A549 (cell line): ENCODE data around the gene AHR. TPM values are rescaled to one million over a fixed set of nuclear protein-coding genes. Genes with fewer than 3 reads are reported as not detected.

ENCODE experiments used
- ATAC-seq, 2 experiments: fragments of 200-7000 bp in 1 of 2; fragments of >200 bp in 1 of 2; cut with Nextera tagmentation in 1 of 2; cut with Tn5 transposase in 1 of 2; 3 replicates each; pipeline versions ENCODE4 v1.8.0 to v1.9.1; 2018 to 2020; ENCODE audit warnings: mild to moderate bottlenecking in 1 of 2, moderate library complexity in 1 of 2
- CTCF ChIA-PET: fragments of 300-600 bp; sonication (Branson Sonifier 250); formaldehyde crosslinking; extraction: SDS; loops from one replicate; lab custom pipeline; 2021; ENCODE audit warnings: antibody characterized with exemption, inconsistent platforms; lab: Yijun Ruan, JAX
- POLR2A ChIA-PET: fragments of 350-600 bp; formaldehyde crosslinking; extraction: SDS; loops from one replicate; lab custom pipeline; 2021; ENCODE audit warnings: antibody characterized with exemption, inconsistent platforms; lab: Yijun Ruan, JAX
- DNase-seq, 2 experiments: peaks; one replicate each; pipeline versions ENCODE4 v3.0.0 to v3.0.0-alpha.2; 2011 to 2016; ENCODE audit warnings: low read depth in 1 of 2, low spot score in 1 of 2
- FAIRE-seq: peaks from 2 replicates; lab custom pipeline; 2011; peaks lifted over from hg19 to GRCh38; lab: Jason Lieb, UNC
- H3K27ac ChIP-seq, 2 experiments: fragments of >200 bp; sonication (Bioruptor Twin); formaldehyde crosslinking; 3 replicates each; pipeline ENCODE4 v1.5.1; 2016 to 2017
- H3K4me1 ChIP-seq: fragments of >200 bp; sonication (Bioruptor Twin); formaldehyde crosslinking; 3 replicates; pipeline ENCODE4 v1.6.1; 2016
- H3K4me2 ChIP-seq: fragments of >200 bp; sonication (Bioruptor Twin); formaldehyde crosslinking; 3 replicates; pipeline ENCODE4 v1.6.1; 2016
- H3K4me3 ChIP-seq: fragments of >200 bp; sonication (Bioruptor Twin); formaldehyde crosslinking; 3 replicates; pipeline ENCODE4 v1.5.1; 2016
- H3K9me3 ChIP-seq: fragments of >200 bp; sonication (Bioruptor Twin); formaldehyde crosslinking; 3 replicates; pipeline ENCODE4 v1.6.1; 2016
- CBX2 ChIP-seq: fragments of 200-600 bp; sonication (generic); IDR thresholded peaks from 2 replicates; pipeline ENCODE4 v1.6.1; 2016; ENCODE audit warnings: low read depth, mild to moderate bottlenecking, borderline replicate concordance
- CHD4 ChIP-seq: fragments of 200-600 bp; sonication (generic); IDR thresholded peaks from 2 replicates; pipeline ENCODE4 v1.6.1; 2016; ENCODE audit warnings: antibody characterized with exemption, mild to moderate bottlenecking, borderline replicate concordance
- CTCF ChIP-seq: fragments of >200 bp; sonication (Bioruptor Twin); formaldehyde crosslinking; IDR thresholded peaks from 3 replicates; pipeline ENCODE4 v1.5.1; 2016
- ESRRA ChIP-seq: fragments of 150-350 bp; IDR thresholded peaks from 2 replicates; pipeline ENCODE4 v1.6.1; 2014; ENCODE audit warnings: mild to moderate bottlenecking, low read length, borderline replicate concordance
- GATA3 ChIP-seq: IDR thresholded peaks from 2 replicates; pipeline ENCODE4 v1.6.1; 2012; ENCODE audit warnings: borderline replicate concordance
- HMGXB4 ChIP-seq: fragments of 250-450 bp; sonication (Bioruptor Pico); IDR thresholded peaks from 2 replicates; pipeline ENCODE4 v1.5.0; 2021; ENCODE audit warnings: mild to moderate bottlenecking, moderate library complexity, borderline replicate concordance
- MAFK ChIP-seq: fragments of 450-650 bp; IDR thresholded peaks from 2 replicates; pipeline ENCODE4 v1.6.1; 2014; ENCODE audit not compliant: partially characterized antibody
- NFE2L2 ChIP-seq: fragments of 150-350 bp; conservative IDR thresholded peaks from 2 replicates; pipeline ENCODE4 v1.6.1; 2014; ENCODE audit warnings: low read length
- RAD21 ChIP-seq, 2 experiments: fragments of >200 bp in 1 of 2; sonication (Bioruptor Twin) in 1 of 2; formaldehyde crosslinking in 1 of 2; IDR thresholded peaks in 1 of 2; conservative IDR thresholded peaks in 1 of 2; 2 replicates in 1 of 2; 3 replicates in 1 of 2; pipeline ENCODE4 v1.6.1; 2012 to 2018; ENCODE audit warnings: inconsistent platforms in 1 of 2
- SMC3 ChIP-seq: fragments of >200 bp; sonication (Bioruptor Twin); formaldehyde crosslinking; IDR thresholded peaks from 3 replicates; pipeline ENCODE4 v1.6.1; 2018; ENCODE audit warnings: inconsistent platforms
- WGBS: methylation state at CpG from one replicate; pipeline ENCODE4 v1.1.6; 2017; ENCODE audit errors: missing lambda C conversion rate; 5-methylcytosine and 5-hydroxymethylcytosine counted together
- polyA plus RNA-seq, 4 experiments: library from polyadenylated mRNA; depleted of rRNA in 3 of 4; stranded (reverse); fragments of >200 nt; fragmentation: RNase III in 1 of 4; extraction: RNeasy Plus Mini Kit Qiagen cat#74134 plus additional on column Dnase treatment in 1 of 4; gene quantifications; 2 replicates in 3 of 4; 3 replicates in 1 of 4; pipeline ENCODE4 v1.2.3, GENCODE V29; 2011 to 2017
- TF ChIP-seq, protein P1 (sequence below): fragments of >200 bp; sonication (Bioruptor Twin); formaldehyde crosslinking; IDR thresholded peaks from 3 replicates; pipeline ENCODE4 v1.6.1; 2016

The AHR gene
- polyA plus RNA-seq, 2 of the 4 experiments (the other 2 are of a cell fraction), result 9.1 to 14.3 TPM

DNA sequence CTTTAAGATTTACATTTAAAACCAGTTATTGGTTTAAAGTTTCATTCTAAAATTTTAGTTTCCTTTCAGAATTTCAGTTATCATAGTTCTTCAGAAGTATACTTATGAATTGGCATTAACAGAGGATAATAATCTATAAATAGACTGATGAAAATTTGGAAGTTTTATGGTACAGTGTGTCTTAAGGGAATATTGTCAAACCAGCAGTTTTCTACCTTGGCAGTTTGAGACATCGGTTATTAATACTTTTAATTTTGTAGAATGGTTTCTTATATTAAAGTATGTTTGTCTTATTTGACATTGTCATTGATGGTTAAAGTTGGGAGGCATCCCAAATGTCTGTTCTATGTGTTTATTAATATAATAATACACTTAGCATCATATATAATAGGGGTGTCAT is 2.0 kb downstream of the AHR start:
- WGBS, result 49% methylated on average over 1 of the region's 1 CpG

GRCh38 chr7:17301471-17302456 is 3.3 kb downstream of the AHR start:
- H3K4me2 ChIP-seq, result peak overlapping the region; percentile 83
- CTCF ChIA-PET, result interaction anchor here (0.5 to 2.6 kb wide), 17 partner anchors 18 to 1153 kb away, joined by 3 to 14 read pairs (median 3); no protein-coding TSS in a partner anchor
- peak; percentile 77; the same call in 2 of the 3 replicates for TF ChIP-seq SMC3
- TF ChIP-seq CTCF, result peak; percentile 65
- TF ChIP-seq GATA3, result no peak
- TF ChIP-seq ESRRA, result no peak
- peak; percentile 53 to 73 for TF ChIP-seq RAD21 (conservative IDR thresholded peaks at IDR 0.05 in 1 of 2, IDR thresholded peaks at IDR 0.05 in 1 of 2)
- TF ChIP-seq, all 56 proteins: peak for 3
- DNase-seq (peak in 1 of 2 experiments; percentile 53), FAIRE-seq (no peak), ATAC-seq (no peak)
- POLR2A ChIA-PET, result interaction anchor here (0.6 kb wide), 1 partner anchor 26 kb away, joined by 4 read pairs; no protein-coding TSS in a partner anchor
- Histone ChIP-seq H3K4me3 (peak overlapping the region; percentile 84), H3K9me3 (peaks cover 6% of the 10 kb centered on the region; the same call in 1 of the 3 replicates), H3K27ac (peak overlapping the region in 1 of 2 experiments; percentile 4; a peak in 1 of 6 replicates), H3K4me1 (peaks cover 62% of the 10 kb centered on the region)
- 3% methylated on average over 2 of the region's 2 CpGs for WGBS

More for the DNA sequence above, 2.0 kb downstream of the AHR start:
- no peak for ATAC-seq
- ChIA-PET POLR2A (interaction anchor here (2.9 kb wide), 1 partner anchor 24 kb away, joined by 20 read pairs; no protein-coding TSS in a partner anchor), CTCF (interaction anchor here (1.0 to 1.9 kb wide), 3 partner anchors 224 to 347 kb away, joined by 3 to 8 read pairs (median 4); no protein-coding TSS in a partner anchor)
- FAIRE-seq, result no peak
- peak overlapping the region in 1 of 2 experiments; percentile 90; a peak in 2 of 6 replicates for H3K27ac ChIP-seq
- H3K4me2 ChIP-seq, result peak overlapping the region; percentile 83
- peaks cover 6% of the 10 kb centered on the region; the same call in 1 of the 3 replicates for H3K9me3 ChIP-seq
- peak overlapping the region; percentile 84 for H3K4me3 ChIP-seq
- peaks cover 49% of the 10 kb centered on the region for H3K4me1 ChIP-seq
- TF ChIP-seq HMGXB4 (CRISPR knock-in tag) (no peak), MAFK (peak; percentile 68)
- no peak for DNase-seq

- Histone ChIP-seq H3K9me3 (peaks cover 4% of the 10 kb centered on the region; the same call in 1 of the 3 replicates), H3K4me3 (no peak overlapping the region), H3K4me1 (peaks cover 71% of the 10 kb centered on the region), H3K4me2 (peak overlapping the region; percentile 83; the same call in 2 of the 3 replicates), H3K27ac (no peak overlapping the region)
- TF ChIP-seq NFE2L2, result no peak
- TF ChIP-seq, protein P1, sequence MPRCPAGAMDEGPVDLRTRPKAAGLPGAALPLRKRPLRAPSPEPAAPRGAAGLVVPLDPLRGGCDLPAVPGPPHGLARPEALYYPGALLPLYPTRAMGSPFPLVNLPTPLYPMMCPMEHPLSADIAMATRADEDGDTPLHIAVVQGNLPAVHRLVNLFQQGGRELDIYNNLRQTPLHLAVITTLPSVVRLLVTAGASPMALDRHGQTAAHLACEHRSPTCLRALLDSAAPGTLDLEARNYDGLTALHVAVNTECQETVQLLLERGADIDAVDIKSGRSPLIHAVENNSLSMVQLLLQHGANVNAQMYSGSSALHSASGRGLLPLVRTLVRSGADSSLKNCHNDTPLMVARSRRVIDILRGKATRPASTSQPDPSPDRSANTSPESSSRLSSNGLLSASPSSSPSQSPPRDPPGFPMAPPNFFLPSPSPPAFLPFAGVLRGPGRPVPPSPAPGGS, result no peak
- TF ChIP-seq RAD21 (conservative IDR thresholded peaks at IDR 0.05 in 1 of 2, IDR thresholded peaks at IDR 0.05 in 1 of 2), result peak; percentile 33 to 44; a peak in 2 of 5 replicates
- no peak for TF ChIP-seq CHD4
- TF ChIP-seq CTCF, result peak; percentile 20; the same call in 2 of the 3 replicates
- peak; percentile 20; the same call in 2 of the 3 replicates for TF ChIP-seq SMC3
- TF ChIP-seq CBX2, result no peak
- peak; percentile 7 for FAIRE-seq
- DNase-seq, result no peak
- no peak for ATAC-seq
- ChIA-PET CTCF (interaction anchor here (0.6 to 2.6 kb wide), 9 partner anchors 26 to 1154 kb away, joined by 3 to 14 read pairs (median 5); no protein-coding TSS in a partner anchor), POLR2A (interaction anchor here (0.7 kb wide), 1 partner anchor 230 kb away, joined by 3 read pairs; no protein-coding TSS in a partner anchor)
- WGBS, result 73% methylated on average over 8 of the region's 8 CpGs
Measured at GRCh38 chr7:17302575-17303142, 4.2 kb downstream of the AHR start.
